ENCODE results near the gene XPNPEP3.
A peak's percentile ranks its signal among the peaks of the same experiment; 100 is the strongest.
"Not testable (repeated sequence)": the region's sequence is repeated elsewhere in the genome, so short reads cannot be mapped to it uniquely, and the experiment has no call there.

Gene XPNPEP3

DNA sequence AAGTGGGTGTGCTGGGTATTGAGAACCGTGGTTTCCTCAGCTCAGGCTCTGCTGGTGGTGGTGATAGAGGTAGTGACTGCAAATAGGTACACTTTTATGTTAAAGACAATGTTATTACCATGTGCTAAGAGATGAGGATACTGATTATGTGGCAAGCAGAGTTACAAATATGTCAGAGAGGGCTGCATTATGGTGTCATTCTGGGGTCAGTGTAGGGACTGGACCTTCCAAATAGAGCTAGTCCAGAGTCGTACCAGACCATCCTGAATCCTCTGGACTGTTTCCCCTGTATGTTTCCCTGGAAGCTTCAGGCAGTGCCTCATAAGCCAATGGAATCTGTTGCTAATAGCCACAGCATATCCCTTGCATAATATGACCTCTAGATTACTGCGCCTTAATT lies 5.1 kb downstream of the XPNPEP3 start, which contains the start of gene DNAJB7:
TSS of gene DNAJB7 (minus strand) at position 101 of the 400 bp plus-strand sequence. CDS start 119 bp downstream, outside the sequence.
- DNase-seq, result no peak

DNA sequence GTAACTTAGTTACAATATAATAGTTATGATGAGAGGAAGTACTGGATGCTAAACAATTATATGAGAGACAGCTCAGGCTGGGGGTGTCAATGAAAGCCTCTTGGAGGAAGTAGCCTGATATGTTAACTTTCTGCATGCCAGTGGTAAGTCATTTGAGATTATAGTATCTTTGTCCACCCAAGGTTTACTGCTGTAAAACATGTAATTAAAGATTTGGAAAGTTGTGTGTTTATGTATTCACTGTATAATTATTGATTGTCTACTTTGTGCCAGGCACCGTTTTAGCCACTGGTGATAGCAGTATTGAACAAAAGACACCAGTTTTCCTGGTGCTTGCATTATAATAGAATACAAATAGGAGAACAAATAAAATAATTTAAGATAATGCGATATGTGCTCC lies 5.6 kb downstream of the XPNPEP3 start:
- DNase-seq, result no peak

DNA sequence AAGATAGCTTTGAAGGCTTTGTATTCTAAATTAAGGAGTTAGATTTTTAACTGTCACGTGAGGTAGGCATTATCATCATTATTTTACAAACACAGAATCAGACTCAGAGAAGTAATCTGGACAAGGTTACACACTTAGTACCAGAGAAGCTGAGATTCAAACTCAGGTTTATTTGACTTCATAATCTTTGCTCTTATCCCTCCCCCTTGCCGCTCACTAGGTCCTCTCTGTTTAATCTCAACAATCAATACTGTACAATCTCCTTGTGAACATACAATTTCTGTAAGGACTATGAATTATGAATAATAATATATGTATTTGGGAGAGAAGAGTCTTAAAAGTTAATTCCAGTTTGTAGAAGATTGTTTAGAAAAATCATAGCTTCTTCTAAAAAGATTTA lies 10.2 kb downstream of the XPNPEP3 start:
- no peak for DNase-seq

DNA sequence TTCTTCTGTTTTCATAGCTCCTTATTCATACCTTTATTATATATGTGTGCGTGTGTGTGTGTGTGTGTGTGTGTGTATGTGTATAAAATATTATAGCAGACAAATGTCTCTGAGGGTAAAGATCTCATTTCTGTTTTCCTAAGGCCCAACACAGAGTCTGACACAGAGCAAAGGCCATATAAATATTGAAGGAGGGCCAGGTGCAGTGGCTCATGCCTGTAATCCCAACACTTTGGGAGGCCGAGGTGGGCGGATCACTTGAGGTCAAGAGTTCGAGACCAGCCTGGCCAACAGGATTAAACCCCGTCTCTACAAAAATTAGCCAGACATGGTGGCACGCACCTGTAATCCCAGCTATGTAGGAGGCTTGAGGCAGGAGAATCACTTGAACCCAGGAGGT lies 11.4 kb downstream of the XPNPEP3 start:
- not testable (repeated sequence) for DNase-seq

DNA sequence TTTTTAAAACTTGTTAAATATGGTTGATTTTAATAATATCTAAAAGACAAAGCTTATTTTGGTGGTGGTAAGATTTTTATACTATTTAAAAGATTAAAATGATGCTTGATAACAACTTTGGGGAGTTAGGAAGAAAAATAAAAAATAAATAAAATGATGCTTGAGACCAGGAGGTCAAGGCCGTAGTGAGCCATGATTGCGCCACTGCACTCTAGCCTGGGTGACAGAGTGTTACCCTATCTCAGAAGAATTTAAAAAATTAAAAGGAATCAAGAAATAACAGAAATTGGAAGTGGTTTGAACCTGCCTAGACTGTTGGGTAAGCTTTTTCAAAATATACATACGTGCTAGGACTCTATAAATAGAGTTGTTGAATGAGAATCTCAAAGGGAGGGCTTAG lies 17.1 kb downstream of the XPNPEP3 start:
- no peak for DNase-seq

DNA sequence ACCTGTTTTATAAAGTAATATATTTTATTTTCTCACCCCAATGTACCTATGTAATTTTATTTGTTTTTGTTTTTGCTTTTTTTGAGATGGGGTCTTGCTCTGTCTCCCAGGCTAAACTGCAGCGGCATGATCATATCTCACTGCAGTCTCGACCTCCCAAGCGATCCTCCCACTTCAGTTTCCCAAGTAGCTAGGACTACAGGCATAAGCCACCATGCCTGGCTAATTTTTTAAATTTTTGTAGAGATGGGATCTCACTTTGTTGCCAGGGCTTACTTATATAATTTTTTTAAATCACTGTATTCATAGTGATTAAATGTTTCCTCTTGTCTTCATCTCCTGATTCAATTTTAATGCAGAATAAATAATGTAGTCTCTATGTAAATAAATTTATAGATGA lies 18.2 kb downstream of the XPNPEP3 start:
- DNase-seq, result no peak

DNA sequence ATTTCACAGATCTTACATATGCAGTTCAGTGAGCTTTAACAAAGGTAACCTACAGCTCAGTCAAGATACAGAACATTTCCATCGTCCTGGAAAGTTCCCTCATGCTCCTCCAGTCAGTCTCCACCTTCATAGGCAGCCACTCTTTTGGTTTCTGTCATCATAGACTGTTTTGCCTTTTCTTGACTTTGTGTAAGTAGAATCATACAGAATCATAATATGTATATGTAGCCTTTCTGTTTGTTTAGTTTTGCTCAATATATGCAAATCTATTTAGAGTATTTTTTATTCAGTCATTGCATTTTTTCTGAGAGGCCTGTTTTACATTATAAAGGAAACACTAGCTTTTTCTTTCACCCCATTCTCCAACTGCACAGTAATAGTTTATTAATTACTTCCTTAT lies 20.0 kb downstream of the XPNPEP3 start:
- no peak for DNase-seq

DNA sequence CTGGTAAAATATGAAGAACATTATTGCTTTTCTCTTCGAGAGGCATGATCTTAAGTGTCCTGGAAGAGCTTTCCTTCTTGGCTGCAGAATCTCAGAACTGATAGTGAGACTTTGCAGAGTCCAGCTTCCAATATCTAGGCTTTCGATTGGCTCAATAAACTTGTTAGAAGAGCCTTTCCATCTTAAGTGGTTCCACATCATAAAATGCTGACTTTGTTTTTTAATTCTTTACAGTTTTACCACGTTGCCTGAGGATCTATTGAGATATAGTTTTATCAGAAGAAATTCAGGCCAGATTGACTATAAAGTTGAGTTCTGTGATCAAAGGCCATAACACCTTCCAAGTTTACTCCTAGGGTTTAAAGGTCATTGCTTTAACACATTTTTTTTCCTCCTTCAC lies 20.5 kb downstream of the XPNPEP3 start:
- no peak for DNase-seq

DNA sequence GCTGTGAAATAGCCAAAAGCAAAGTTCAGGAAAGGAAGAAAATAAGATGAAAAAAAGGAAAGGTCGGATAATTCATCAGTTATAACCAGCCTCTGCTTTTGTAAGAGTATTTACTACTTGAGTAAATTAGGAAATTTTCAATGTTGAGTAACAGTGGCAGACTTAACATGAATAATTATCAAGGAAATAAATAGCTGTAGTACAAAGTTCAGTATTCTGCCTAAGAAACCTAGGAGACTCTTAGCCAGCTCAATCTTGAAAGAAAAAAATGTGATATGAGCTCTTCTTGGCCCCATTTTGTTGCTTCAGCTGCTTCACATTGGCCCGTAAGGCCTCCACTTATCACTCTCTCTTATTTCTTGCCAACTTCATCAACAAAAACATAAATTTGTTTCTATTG lies 22.0 kb downstream of the XPNPEP3 start:
- no peak for DNase-seq

DNA sequence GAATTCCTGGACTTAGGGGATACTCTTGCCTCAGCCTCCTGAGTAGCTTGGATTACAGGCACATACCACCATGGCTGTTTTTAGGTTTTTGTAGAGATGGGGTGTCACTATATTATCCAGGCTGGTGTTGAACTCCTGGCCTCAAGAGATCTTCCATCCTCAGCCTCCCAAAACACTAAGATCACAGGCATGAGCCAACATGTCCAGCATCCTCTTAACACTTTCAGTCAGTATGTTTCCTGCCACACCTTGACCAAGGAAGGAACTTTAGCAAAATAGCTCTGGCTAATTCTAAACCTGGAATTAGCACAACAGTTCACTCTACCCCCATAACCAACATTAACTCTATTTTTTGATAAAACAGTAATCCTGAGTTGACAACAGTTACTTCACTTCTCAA lies 32.2 kb downstream of the XPNPEP3 start:
- no peak for DNase-seq

DNA sequence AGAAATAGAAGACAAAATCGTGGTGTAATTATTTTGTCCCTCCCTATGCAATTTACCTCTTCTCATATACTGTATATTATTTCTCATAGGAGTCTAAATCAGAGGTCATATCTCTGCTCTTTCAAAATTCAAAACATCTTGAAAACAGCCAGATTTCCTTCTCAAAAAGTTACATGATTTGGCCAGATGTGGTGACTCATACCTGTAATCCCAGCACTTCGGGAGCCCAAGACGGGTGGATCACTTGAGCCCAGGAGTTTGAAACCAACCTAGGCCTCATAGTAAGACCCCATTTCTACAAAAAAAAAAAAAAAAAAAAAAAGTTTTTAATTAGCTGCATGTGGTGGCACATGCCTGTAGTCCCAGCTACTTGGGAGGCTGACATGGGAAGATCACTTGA lies 33.9 kb downstream of the XPNPEP3 start:
- no peak for DNase-seq

DNA sequence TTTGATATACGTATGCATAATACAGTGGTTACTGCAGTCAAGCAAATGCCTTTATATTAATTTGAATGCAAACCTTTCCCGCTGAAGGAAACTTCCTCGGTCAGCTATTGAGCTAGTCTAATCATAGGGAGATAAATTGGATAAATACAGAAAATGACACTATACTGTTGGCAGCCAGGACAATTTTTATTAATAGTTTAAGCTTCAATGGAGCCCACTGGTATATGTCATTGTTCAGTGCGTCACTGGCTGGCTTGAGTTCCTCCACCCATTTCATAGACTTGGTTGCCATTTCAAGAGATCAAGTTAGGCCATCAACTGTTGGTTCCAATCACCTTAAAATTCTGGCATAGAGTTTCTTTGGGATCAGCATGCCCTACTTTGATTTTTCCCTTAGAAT lies 37.5 kb downstream of the XPNPEP3 start:
- no peak for DNase-seq

DNA sequence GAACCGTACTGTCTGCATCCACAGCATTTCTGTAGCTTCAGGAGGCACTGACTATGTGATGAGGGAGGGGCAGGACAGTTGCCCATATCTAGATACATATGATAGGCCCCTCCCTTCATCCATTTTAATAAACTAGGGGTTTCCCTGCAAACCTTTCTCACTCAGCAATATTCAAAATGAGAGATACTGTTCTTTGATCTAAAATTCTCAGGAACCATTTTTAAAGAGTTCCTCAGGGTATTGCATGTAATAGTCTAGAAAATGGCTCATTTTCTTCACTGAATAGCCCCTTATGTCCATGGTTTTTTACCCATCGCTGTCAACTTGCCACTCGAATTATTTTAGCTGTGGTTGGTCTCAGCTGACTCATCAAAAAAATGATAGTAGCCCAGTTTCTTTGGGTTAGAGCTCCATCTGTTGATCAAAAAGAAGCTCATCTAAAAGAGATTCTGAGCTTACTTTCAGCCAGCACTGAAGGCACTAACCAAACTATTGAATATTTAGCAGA lies 42.0 kb downstream of the XPNPEP3 start:
- DNase-seq, result no peak

DNA sequence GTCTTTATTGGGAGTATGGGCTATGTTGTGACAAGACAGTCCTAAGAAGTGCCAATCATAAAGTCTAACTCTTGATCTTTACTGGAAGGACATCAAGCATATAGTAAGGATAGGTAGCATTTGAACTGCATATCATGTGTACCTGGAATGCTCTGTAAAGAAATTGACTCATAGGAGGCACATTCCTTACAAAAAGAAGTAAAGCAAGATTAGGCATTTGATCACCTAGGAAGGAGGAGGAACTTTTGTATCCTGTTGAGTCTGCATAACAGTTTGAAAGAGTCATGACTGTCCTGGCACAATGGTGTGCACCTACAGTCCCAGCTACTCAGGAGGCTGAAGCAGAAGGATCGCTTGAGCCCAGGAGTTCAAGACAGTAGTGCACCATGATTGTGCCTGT lies 47.2 kb downstream of the XPNPEP3 start:
- no peak for DNase-seq

DNA sequence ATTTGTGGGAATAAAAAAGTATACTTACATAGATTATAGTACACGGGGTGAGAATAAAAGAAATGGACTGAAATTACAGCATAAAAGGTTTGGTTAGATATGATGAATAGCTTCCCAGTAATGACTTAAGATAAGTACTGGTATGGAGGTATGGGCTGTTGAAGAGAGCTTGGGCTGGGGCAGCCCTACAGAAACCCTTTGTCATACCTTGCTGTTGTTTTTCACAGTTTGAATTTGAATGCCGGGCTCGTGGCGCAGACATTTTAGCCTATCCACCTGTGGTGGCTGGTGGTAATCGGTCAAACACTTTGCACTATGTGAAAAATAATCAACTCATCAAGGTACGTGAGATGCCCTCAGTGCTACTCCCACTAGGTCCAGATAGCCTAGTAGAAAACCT lies 51.9 kb downstream of the XPNPEP3 start:
- no peak for DNase-seq

DNA sequence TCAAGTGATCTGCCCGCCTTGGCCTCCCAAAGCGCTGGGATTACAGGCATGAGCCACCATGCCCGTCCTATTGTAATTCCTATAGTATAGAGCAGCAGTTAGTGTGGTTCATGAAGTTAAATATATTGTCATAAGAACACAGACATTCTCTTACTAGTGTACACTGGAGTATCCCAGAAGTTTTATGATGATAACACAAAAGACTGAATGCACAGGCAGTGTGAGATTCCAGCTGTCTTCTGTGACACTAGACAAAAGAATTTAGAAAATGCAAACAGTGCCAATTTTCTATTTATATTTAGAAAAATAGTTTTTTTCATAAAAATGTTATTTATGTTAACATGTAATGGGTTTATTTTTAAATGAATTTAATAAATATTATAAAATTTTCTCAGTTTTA lies 54.8 kb downstream of the XPNPEP3 start:
- no peak for DNase-seq

DNA sequence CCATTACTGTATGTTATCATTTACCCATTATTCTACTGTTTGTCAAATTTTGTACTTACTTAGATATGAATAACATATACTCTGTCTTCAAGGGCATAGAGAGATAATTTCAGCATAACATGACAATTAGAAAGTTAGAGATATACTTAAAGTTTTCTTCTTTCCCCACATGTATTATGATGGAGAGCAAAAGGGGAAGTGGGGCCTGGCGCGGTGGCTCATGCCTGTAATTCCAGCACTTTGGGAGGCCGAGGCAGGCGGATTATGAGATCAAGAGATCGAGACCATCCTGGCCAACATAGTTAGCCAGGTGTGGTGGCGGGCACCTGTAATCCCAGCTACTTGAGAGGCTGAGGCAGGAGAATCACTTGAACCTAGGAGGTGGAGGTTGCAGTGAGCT lies 56.0 kb downstream of the XPNPEP3 start:
- not testable (repeated sequence) for DNase-seq

DNA sequence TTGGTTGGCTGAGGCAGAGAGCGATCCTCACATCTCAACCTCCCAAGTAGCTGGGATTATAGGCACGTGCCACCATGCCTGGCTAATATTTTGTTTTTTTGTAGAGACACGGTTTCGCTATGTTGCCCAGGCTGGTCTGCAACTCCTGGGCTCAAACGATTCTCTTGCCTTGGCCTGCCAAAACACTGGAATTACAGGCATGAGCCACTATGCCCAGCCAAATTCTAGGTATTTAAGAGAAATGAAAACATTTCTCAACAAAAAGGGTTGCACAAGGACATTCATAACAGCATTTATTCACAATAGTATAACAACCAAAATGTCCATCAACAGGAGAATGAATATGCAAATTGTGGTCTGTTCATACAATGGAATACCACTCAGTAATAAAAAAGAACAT lies 62.5 kb downstream of the XPNPEP3 start:
- no peak for DNase-seq

DNA sequence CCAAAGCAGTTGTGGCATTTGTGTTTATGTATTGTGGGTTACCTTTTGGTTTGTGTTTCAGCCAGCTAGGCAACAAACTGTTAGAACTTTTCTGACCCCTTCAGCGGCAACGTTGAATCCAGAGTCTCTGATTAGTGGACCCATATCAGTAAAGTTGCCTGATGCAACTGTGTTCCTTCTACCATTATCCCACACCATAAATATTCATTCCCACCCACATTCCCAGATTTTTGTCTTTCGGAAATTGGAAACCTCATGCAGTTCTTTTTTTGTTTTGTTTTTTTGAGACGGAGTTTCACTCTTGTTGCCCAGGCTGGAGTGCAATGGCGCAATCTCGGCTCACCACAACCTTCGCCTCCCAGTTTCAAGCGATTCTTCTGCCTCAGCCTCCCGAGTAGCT lies 63.6 kb downstream of the XPNPEP3 start:
- DNase-seq, result no peak

DNA sequence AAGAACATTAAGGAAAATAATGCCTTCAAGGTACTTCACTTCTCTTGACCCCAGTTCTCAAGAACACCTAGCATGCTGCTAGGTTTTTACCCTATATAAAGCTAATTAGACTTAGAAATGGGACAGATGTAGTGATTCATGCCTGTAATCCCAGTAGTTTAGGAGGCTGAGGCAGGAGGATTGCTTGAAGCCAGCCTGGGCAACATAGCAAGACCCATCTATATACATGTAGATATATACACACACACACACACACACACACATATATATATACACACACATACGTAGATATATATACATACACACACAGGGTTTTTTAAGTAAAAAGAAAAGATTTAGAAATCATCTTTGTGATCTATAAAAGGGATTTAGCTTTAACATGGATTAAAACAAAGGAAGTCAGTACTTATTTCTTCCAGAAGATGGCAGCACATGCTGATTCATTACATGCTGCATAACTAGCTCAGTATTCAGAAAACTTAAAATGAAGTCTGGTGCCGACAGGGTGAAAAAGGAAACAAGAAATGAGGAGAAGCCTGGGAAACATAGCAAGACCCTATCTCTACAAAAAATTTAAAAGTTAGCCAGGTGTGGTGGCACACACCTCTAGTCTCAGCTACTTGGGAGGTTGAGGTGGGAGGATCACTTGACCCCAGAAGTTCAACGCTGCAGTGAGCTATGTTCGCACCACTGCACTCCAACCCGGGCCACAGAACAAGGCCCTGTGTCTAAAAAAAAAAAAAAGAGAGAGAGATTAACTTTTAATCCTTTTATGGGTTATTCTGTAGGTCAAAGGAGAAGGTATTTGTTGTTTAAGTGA lies 65.7 kb downstream of the XPNPEP3 start:
- no peak for DNase-seq

DNA sequence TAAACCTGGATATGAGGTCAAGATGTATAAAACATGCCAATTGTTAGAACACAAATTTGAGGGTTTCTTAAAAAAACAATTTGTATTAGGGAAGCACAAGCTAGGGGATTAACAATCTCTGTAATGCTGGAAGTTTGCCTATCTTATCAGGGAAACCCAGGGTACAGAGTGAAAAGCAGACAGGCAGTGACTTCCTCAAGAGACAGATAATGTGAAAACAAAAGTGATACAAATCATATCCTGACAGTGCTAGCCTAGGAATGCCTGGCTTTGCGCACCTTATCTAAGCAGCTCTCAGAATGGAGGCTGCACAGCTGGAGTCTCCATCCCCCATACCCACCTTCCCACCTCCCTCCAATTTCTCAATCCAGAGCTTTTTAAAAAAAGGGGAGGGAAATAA lies 71.7 kb downstream of the XPNPEP3 start:
- DNase-seq, result no peak

DNA sequence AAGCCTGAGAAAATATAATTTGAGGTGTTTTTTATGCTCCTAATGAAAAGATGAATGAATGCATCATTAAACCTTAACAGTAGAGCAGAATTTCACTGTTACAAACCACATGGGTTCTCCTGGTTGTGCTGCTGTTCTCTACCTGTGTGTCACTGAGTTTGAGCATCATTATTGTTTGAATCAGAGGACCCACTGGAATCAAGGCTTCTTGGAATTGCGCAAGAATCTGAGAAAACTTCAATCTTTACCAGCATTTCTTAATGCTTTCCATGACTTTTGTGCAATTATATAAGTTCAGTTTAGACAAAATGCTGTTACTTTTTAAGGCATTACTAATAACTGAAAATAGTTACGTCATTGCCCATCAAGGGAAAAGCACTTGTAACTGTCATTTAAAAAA lies 75.4 kb downstream of the XPNPEP3 start:
- DNase-seq, result no peak

DNA sequence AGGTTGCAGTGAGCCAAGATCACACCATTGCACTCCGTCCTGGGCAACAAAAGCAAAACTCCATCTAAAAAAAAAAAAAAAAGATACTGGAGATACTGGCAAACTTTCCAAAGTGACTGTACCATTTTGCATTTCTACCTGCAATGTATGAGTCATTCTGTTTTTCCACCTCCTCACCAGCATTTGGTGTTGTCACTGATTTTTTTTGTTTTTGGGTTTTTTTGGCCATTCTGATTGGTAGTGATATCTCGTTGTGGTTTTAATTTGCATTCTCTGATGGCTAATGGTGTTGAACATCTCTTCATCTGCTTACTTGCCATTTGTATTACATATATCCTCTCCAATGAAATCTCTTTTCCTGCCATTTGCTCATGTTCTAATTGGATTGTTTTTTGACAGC lies 82.3 kb downstream of the XPNPEP3 start:
- DNase-seq, result no peak

DNA sequence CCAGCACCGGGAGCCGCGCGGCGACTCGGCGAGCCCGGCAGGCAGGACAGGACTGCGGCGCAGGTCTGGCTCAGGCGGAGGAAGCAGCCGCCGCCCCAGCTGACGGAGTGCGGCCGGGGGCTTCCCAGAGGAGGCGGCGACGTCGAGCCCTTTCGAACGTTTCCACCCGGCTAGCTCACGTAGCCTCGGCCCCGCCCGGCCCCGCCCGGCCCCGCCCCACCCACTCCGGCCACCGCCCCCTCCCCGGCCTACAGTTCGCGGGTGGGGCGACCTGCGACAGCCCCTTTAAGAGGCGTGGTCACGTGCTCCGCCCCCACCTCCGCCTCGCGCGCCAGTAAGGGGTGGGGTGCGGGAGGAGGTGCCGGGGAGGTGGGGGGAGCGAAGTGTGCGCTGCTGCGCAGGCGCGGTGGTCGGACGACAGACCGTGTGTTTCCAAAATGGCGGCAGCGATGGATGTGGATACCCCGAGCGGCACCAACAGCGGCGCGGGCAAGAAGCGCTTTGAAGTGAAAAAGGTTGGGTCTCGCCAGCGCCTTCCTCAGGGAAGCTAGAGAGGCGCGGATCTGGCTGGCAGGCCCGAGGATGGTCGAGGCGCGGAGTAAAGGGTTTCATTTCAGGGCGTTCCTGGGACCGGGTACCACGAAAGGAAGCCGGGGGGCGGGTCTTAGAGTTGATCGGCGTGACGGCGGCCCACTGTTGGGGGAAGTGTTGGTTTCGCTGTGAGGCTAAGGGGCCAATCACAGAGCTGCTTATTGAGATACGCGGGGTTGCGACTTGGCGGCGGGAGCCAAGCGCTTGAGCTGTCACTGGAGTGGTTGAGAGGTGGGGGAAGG lies 94.2 kb downstream of the XPNPEP3 start, which contains the start of gene RBX1:
TSS of gene RBX1 (plus strand) at position 417 of the 833 bp plus-strand sequence. CDS start at position 438, 21 bp downstream.
- DNase-seq, result peak; percentile 99
